Measurements from ENCODE around the gene CREG2. TPM values are rescaled to one million over a fixed set of nuclear protein-coding genes. Genes with fewer than 3 reads are reported as not detected.

CREG2 gene
- total and polyA plus RNA-seq, 7 donors, result 0.06 to 0.36 (median 0.28) TPM; not detected in 4

- intact Hi-C loops (cut with DNase I), result no loop called here
- H3K4me3 ChIP-seq, result no peak overlapping the region
- WGBS, 2 donors, result 95 to 96% methylated on average over 7 of the region's 7 CpGs
- no peak overlapping the region for H3K27ac ChIP-seq
- no peaks in the 10 kb centered on the region for H3K27me3 ChIP-seq
- no peaks in the 10 kb centered on the region for H3K4me1 ChIP-seq
- DNase-seq, result no peak
- TF ChIP-seq POLR2AphosphoS5 (IDR thresholded peaks at IDR 0.05) (no peak), POLR2A (IDR thresholded peaks at IDR 0.05) (no peak), EP300 (IDR thresholded peaks at IDR 0.05) (no peak)
- H3K9me3 ChIP-seq, result no peaks in the 10 kb centered on the region
- H3K36me3 ChIP-seq, result no peaks in the 10 kb centered on the region
Observed at GRCh38 chr2:101427240-101427639, 39.9 kb upstream of the CREG2 start.

DNA sequence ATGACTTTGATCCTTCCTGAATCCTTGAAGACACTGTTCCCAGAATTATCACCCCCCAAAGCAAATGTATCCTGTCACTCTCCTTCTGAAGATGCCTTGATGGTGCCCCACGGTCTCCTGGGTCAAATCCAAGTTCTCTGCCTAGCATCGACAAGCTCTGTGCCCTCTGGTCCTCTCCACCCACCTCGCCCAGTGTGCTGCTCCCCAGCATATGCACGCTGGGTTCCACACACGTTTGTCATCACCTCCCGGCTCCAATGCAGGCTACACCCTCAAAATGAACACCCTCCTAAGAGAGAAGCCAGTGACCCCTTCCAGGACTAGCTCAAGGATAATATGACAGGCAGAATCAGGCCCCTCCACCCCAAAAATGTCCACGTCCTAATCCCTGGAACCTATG lies 39.5 kb upstream of the CREG2 start:
- intact Hi-C loops (cut with DNase I), result no loop called here
- Histone ChIP-seq H3K9me3 (no peaks in the 10 kb centered on the region), H3K4me1 (no peaks in the 10 kb centered on the region), H3K27ac (no peak overlapping the region), H3K36me3 (no peaks in the 10 kb centered on the region), H3K4me3 (no peak overlapping the region), H3K27me3 (no peaks in the 10 kb centered on the region)
- WGBS, 2 donors, result 89 to 91% methylated on average over 7 of the region's 7 CpGs
- TF ChIP-seq POLR2A (IDR thresholded peaks at IDR 0.05), result no peak
- no peak for TF ChIP-seq EP300 (IDR thresholded peaks at IDR 0.05)
- TF ChIP-seq, protein P1, sequence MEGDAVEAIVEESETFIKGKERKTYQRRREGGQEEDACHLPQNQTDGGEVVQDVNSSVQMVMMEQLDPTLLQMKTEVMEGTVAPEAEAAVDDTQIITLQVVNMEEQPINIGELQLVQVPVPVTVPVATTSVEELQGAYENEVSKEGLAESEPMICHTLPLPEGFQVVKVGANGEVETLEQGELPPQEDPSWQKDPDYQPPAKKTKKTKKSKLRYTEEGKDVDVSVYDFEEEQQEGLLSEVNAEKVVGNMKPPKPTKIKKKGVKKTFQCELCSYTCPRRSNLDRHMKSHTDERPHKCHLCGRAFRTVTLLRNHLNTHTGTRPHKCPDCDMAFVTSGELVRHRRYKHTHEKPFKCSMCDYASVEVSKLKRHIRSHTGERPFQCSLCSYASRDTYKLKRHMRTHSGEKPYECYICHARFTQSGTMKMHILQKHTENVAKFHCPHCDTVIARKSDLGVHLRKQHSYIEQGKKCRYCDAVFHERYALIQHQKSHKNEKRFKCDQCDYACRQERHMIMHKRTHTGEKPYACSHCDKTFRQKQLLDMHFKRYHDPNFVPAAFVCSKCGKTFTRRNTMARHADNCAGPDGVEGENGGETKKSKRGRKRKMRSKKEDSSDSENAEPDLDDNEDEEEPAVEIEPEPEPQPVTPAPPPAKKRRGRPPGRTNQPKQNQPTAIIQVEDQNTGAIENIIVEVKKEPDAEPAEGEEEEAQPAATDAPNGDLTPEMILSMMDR (IDR thresholded peaks at IDR 0.05), result no peak
- TF ChIP-seq POLR2AphosphoS5 (IDR thresholded peaks at IDR 0.05), result no peak
- no peak for DNase-seq

GRCh38 chr2:101420623-101421022 lies 33.3 kb upstream of the CREG2 start:
- no peaks in the 10 kb centered on the region for H3K9me3 ChIP-seq
- TF ChIP-seq POLR2A (IDR thresholded peaks at IDR 0.05) (no peak), EP300 (IDR thresholded peaks at IDR 0.05) (no peak), POLR2AphosphoS5 (IDR thresholded peaks at IDR 0.05) (no peak)
- TF ChIP-seq, protein P1 (IDR thresholded peaks at IDR 0.05), result no peak
- H3K27ac ChIP-seq, result no peak overlapping the region
- no peaks in the 10 kb centered on the region for H3K36me3 ChIP-seq
- WGBS, 2 donors, result 85% methylated on average over 4 of the region's 4 CpGs
- no peaks in the 10 kb centered on the region for H3K4me1 ChIP-seq
- H3K27me3 ChIP-seq, result no peaks in the 10 kb centered on the region
- intact Hi-C loops (cut with DNase I), result no loop called here
- no peak for DNase-seq
- H3K4me3 ChIP-seq, result no peak overlapping the region

DNA sequence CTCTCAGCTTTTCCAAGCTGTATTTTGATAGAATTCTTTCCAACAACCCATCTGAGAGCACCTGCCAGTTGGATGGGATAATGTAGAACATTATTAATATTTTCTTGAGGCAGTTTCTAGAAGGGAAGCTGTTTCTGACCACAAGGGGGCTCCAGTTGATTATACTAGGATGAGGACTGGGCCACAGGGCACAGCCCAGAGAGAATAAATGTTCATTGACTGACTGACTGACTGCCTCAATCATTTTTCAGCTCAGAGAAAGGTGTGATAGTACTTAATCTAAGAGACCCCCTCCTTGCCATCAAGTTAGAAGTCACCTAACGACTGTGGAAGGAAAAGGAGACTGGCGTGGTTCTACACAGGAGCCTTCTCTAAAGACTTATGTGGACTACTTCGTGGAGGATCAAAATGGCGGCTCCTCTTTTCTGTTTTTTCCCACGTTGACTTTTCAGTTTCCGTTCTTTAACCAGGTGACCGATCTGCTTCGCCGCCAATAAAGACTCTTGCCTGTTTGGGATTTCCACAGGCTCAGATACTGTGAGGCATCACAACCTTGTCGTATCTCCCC lies 31.9 kb upstream of the CREG2 start:
- intact Hi-C loops (cut with DNase I), result loop anchor here (1.0 kb wide), 1 partner anchor 412 kb away; no protein-coding TSS in a partner anchor
- H3K27ac ChIP-seq, result no peak overlapping the region
- no peaks in the 10 kb centered on the region for H3K27me3 ChIP-seq
- no peaks in the 10 kb centered on the region for H3K9me3 ChIP-seq
- H3K36me3 ChIP-seq, result no peaks in the 10 kb centered on the region
- no peaks in the 10 kb centered on the region for H3K4me1 ChIP-seq
- DNase-seq, result peak; percentile 73
- WGBS, 2 donors, result 92 to 94% methylated on average over 10 of the region's 10 CpGs
- H3K4me3 ChIP-seq, result no peak overlapping the region
- TF ChIP-seq EP300 (IDR thresholded peaks at IDR 0.05) (no peak), POLR2AphosphoS5 (IDR thresholded peaks at IDR 0.05) (no peak), POLR2A (IDR thresholded peaks at IDR 0.05) (no peak)
- TF ChIP-seq, protein P1 (IDR thresholded peaks at IDR 0.05), result peak in 3 of 4 experiments; percentile 46 to 69 (median 62)

DNA sequence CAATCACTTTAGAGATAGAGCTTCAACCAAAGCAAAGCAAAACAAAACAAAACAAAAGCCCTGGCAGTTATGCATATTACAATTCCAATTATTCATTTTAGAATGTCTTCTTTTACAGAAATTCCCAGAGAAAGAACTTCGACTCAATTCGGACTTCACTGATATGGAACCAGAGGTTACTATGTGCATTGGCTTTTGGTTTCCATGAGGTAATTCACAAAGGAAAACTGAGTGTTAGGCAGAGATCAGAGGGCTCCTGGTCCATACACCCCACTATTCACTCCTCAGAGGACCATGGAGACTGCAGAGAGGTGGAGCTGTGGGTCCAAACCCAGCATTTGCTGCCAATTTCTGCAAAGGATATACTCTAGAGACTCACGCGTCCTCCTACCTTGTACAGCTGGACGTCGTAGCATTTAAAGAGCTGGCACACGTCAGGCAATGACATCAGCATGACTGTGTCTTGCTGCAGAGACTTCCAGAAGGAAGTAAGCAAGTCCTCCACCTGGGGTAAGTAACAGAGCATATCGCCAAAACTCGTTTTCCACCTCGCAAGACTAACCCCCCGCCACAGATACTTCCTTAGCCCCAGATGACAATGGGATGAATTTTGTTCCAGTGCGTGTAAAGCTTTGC lies 31.3 kb upstream of the CREG2 start:
- intact Hi-C loops (cut with DNase I), result loop anchor here (1.0 kb wide), 1 partner anchor 413 kb away; no protein-coding TSS in a partner anchor
- Histone ChIP-seq H3K27ac (no peak overlapping the region), H3K4me3 (no peak overlapping the region), H3K27me3 (no peaks in the 10 kb centered on the region), H3K9me3 (no peaks in the 10 kb centered on the region), H3K4me1 (no peaks in the 10 kb centered on the region), H3K36me3 (no peaks in the 10 kb centered on the region)
- TF ChIP-seq POLR2AphosphoS5 (IDR thresholded peaks at IDR 0.05) (no peak), EP300 (IDR thresholded peaks at IDR 0.05) (no peak), POLR2A (IDR thresholded peaks at IDR 0.05) (no peak)
- TF ChIP-seq, protein P1 (IDR thresholded peaks at IDR 0.05), result no peak
- WGBS, 2 donors, result 76 to 81% methylated on average over 12 of the region's 12 CpGs
- no peak for DNase-seq

Data from sigmoid colon (tissue), 7 donors.